DOHH2 (cell line): Measurements from ENCODE around the gene ABHD13.
"Not testable (repeated sequence)": the region's sequence is repeated elsewhere in the genome, so short reads cannot be mapped to it uniquely, and the experiment has no call there.

Experiments used
- H3F3A ChIP-seq: fragments of 200-600 bp; sonication (generic), shearing (Covaris generic); 2 replicates; pipeline ENCODE4 v1.6.0; 2016; ENCODE audit warnings: antibody characterized with exemption, mild to moderate bottlenecking; ENCODE audit not compliant: control insufficient read depth, insufficient read depth
- H3K27ac ChIP-seq: fragments of 200-600 bp; sonication (generic); 2 replicates; pipeline ENCODE4 v1.5.1; 2014; ENCODE audit warnings: low read depth, mild to moderate bottlenecking, low read length, moderate library complexity
- H3K27me3 ChIP-seq: fragments of 200-600 bp; sonication (generic); 2 replicates; pipeline ENCODE4 v1.6.1; 2014; ENCODE audit warnings: mild to moderate bottlenecking, low read length, mixed read lengths; ENCODE audit not compliant: control insufficient read depth
- H3K36me3 ChIP-seq: fragments of 200-600 bp; sonication (generic); 2 replicates; pipeline ENCODE4 v1.6.1; 2014; ENCODE audit warnings: mild to moderate bottlenecking, low read length, moderate library complexity, mixed read lengths; ENCODE audit not compliant: control insufficient read depth
- H3K4me1 ChIP-seq: fragments of 200-600 bp; sonication (generic); 2 replicates; pipeline ENCODE4 v1.6.1; 2014; ENCODE audit warnings: mild to moderate bottlenecking, low read length, mixed read lengths; ENCODE audit not compliant: control insufficient read depth
- H3K4me2 ChIP-seq: fragments of 200-600 bp; sonication (generic); 2 replicates; pipeline ENCODE4 v1.6.0; 2014; ENCODE audit warnings: mild to moderate bottlenecking, low read length, moderate library complexity
- H3K4me3 ChIP-seq: fragments of 200-600 bp; sonication (generic); 2 replicates; pipeline ENCODE4 v1.5.1; 2014; ENCODE audit warnings: mild to moderate bottlenecking, low read length, mixed read lengths
- H3K79me2 ChIP-seq: fragments of 200-600 bp; sonication (generic); 2 replicates; pipeline ENCODE4 v1.6.1; 2014; ENCODE audit warnings: mild to moderate bottlenecking, low read length, mixed read lengths; ENCODE audit not compliant: control insufficient read depth
- H3K9me2 ChIP-seq: fragments of 200-600 bp; sonication (generic); replicated peaks from 2 replicates; pipeline ENCODE4 v1.6.1; 2014; ENCODE audit warnings: mild to moderate bottlenecking, low read length, mixed read lengths; ENCODE audit not compliant: control insufficient read depth
- H3K9me3 ChIP-seq: fragments of 200-600 bp; sonication (generic); 2 replicates; pipeline ENCODE4 v1.6.1; 2014; ENCODE audit warnings: antibody characterized with exemption, low read length, mixed read lengths; ENCODE audit not compliant: control insufficient read depth, insufficient read depth
- H4K20me1 ChIP-seq: fragments of 200-600 bp; sonication (generic); 2 replicates; pipeline ENCODE4 v1.6.0; 2014; ENCODE audit warnings: low read depth, mild to moderate bottlenecking, antibody characterized with exemption, low read length, moderate library complexity; ENCODE audit not compliant: control insufficient read depth, insufficient read depth
- CTCF ChIP-seq: fragments of 200-600 bp; sonication (generic); IDR thresholded peaks from one replicate; pipeline ENCODE4 v1.5.1; 2014; ENCODE audit warnings: antibody characterized with exemption, mild to moderate bottlenecking, low read depth, low read length; ENCODE audit not compliant: poor library complexity, severe bottlenecking
- EZH2phosphoT487 ChIP-seq: fragments of 200-600 bp; sonication (generic); IDR thresholded peaks from 2 replicates; pipeline ENCODE4 v1.6.1; 2017; ENCODE audit warnings: borderline replicate concordance, mild to moderate bottlenecking, antibody characterized with exemption, low read length, moderate library complexity, mixed read lengths

Gene ABHD13

GRCh38 chr13:108263621-108264355 lies 45.6 kb downstream of the ABHD13 start:
- TF ChIP-seq EZH2phosphoT487 (no peak), CTCF (no peak)
- no peak overlapping the region for H3K4me3 ChIP-seq
- no peaks in the 10 kb centered on the region for H4K20me1 ChIP-seq
- no peak overlapping the region for H3K4me2 ChIP-seq
- no peaks in the 10 kb centered on the region for H3K9me3 ChIP-seq
- no peaks in the 10 kb centered on the region for H3K79me2 ChIP-seq
- no peak overlapping the region for H3K27ac ChIP-seq
- no peaks in the 10 kb centered on the region for H3K9me2 ChIP-seq
- H3K27me3 ChIP-seq: no peaks in the 10 kb centered on the region
- peaks cover 8% of the 10 kb centered on the region for H3K4me1 ChIP-seq
- H3K36me3 ChIP-seq: no peaks in the 10 kb centered on the region
- H3F3A ChIP-seq: no peaks in the 10 kb centered on the region

GRCh38 chr13:108266321-108266990 lies 48.3 kb downstream of the ABHD13 start:
- H3K36me3 ChIP-seq: no peaks in the 10 kb centered on the region
- H3K79me2 ChIP-seq: no peaks in the 10 kb centered on the region
- peaks cover 21% of the 10 kb centered on the region for H3K4me1 ChIP-seq
- no peak overlapping the region for H3K27ac ChIP-seq
- peak overlapping the region; percentile 10; the same call in 1 of the 2 replicates for H3K4me2 ChIP-seq
- no peaks in the 10 kb centered on the region for H3K27me3 ChIP-seq
- peak overlapping the region; percentile 20; the same call in 1 of the 2 replicates for H3K4me3 ChIP-seq
- no peaks in the 10 kb centered on the region for H3K9me3 ChIP-seq
- no peaks in the 10 kb centered on the region for H4K20me1 ChIP-seq
- no peaks in the 10 kb centered on the region for H3K9me2 ChIP-seq
- TF ChIP-seq CTCF (no peak), EZH2phosphoT487 (no peak)
- H3F3A ChIP-seq: no peaks in the 10 kb centered on the region

- TF ChIP-seq EZH2phosphoT487: no peak
- no peak for TF ChIP-seq CTCF
- no peaks in the 10 kb centered on the region for H3F3A ChIP-seq
- H3K9me2 ChIP-seq: no peaks in the 10 kb centered on the region
These were observed 49.2 kb downstream of the ABHD13 start for GRCh38 chr13:108267347-108267746.

GRCh38 chr13:108267855-108268254 lies 49.7 kb downstream of the ABHD13 start:
- not testable (repeated sequence) for H3K27me3 ChIP-seq, H3K27ac ChIP-seq, H3K9me3 ChIP-seq, H3K79me2 ChIP-seq, H3F3A ChIP-seq, H3K4me3 ChIP-seq, H3K9me2 ChIP-seq, H4K20me1 ChIP-seq, H3K4me2 ChIP-seq, H3K36me3 ChIP-seq
- peaks cover 21% of the 10 kb centered on the region for H3K4me1 ChIP-seq

More at GRCh38 chr13:108267347-108267746, 49.2 kb downstream of the ABHD13 start:
- no peaks in the 10 kb centered on the region for H3K27me3 ChIP-seq
- H3K4me1 ChIP-seq: peaks cover 21% of the 10 kb centered on the region
- no peaks in the 10 kb centered on the region for H3K9me3 ChIP-seq
- H3K4me2 ChIP-seq: no peak overlapping the region
- H4K20me1 ChIP-seq: no peaks in the 10 kb centered on the region
- no peaks in the 10 kb centered on the region for H3K79me2 ChIP-seq
- no peak overlapping the region for H3K27ac ChIP-seq
- H3K4me3 ChIP-seq: no peak overlapping the region
- H3K36me3 ChIP-seq: no peaks in the 10 kb centered on the region
